HUES48 (cell line): ENCODE results near the gene SCG2.

ENCODE experiments used
- H3K27ac ChIP-seq: one replicate; pipeline ENCODE4 v1.7.0; 2013; ENCODE audit warnings: low read depth, low read length, inconsistent platforms
- H3K27me3 ChIP-seq: 2 replicates; pipeline ENCODE4 v1.6.1; 2013; ENCODE audit warnings: mild to moderate bottlenecking, low read length; ENCODE audit not compliant: control insufficient read depth, insufficient read depth
- H3K36me3 ChIP-seq: 2 replicates; pipeline ENCODE4 v1.6.1; 2013; ENCODE audit warnings: low read length; ENCODE audit not compliant: control insufficient read depth, insufficient read depth
- H3K4me1 ChIP-seq: 2 replicates; pipeline ENCODE4 v1.6.1; 2013; ENCODE audit warnings: mild to moderate bottlenecking, low read length; ENCODE audit not compliant: control insufficient read depth, insufficient read depth
- H3K4me3 ChIP-seq: 2 replicates; pipeline ENCODE4 v1.5.1; 2013; ENCODE audit warnings: mild to moderate bottlenecking, low read depth, low read length
- H3K9ac ChIP-seq: 2 replicates; pipeline ENCODE4 v1.6.1; 2013; ENCODE audit warnings: mild to moderate bottlenecking, low read depth, low read length, moderate library complexity
- H3K9me3 ChIP-seq: 2 replicates; pipeline ENCODE4 v1.6.1; 2013; ENCODE audit warnings: low read length; ENCODE audit not compliant: control insufficient read depth, insufficient read depth

SCG2 gene

GRCh38 chr2:223634238-223634637, 32.1 kb upstream of the SCG2 start:
- Histone ChIP-seq H3K9ac (no peak overlapping the region), H3K36me3 (no peaks in the 10 kb centered on the region), H3K4me3 (no peak overlapping the region), H3K27me3 (no peaks in the 10 kb centered on the region), H3K4me1 (no peaks in the 10 kb centered on the region), H3K9me3 (0 out of 2 replicates have a peak, but pooled peaks cover 3% of the 10 kb centered on the region), H3K27ac (no peak overlapping the region)

- Histone ChIP-seq H3K27me3 (peaks cover 3% of the 10 kb centered on the region; the same call in 1 of the 2 replicates), H3K4me3 (no peak overlapping the region), H3K36me3 (no peaks in the 10 kb centered on the region), H3K9ac (no peak overlapping the region), H3K9me3 (no peaks in the 10 kb centered on the region), H3K27ac (no peak overlapping the region), H3K4me1 (no peaks in the 10 kb centered on the region)
These were observed 31.5 kb upstream of the SCG2 start for GRCh38 chr2:223633656-223634055.

- no peaks in the 10 kb centered on the region for H3K9me3 ChIP-seq
- peaks cover 10% of the 10 kb centered on the region; the same call in 1 of the 2 replicates for H3K27me3 ChIP-seq
- H3K9ac ChIP-seq, result no peak overlapping the region
- no peak overlapping the region for H3K27ac ChIP-seq
- H3K36me3 ChIP-seq, result no peaks in the 10 kb centered on the region
- no peak overlapping the region for H3K4me3 ChIP-seq
- H3K4me1 ChIP-seq, result no peaks in the 10 kb centered on the region
These were observed 30.7 kb upstream of the SCG2 start for GRCh38 chr2:223632826-223633225.

GRCh38 chr2:223626716-223627115, 24.6 kb upstream of the SCG2 start:
- H3K36me3 ChIP-seq, result no peaks in the 10 kb centered on the region
- no peak overlapping the region for H3K4me3 ChIP-seq
- H3K27ac ChIP-seq, result no peak overlapping the region
- H3K9me3 ChIP-seq, result no peaks in the 10 kb centered on the region
- no peaks in the 10 kb centered on the region for H3K4me1 ChIP-seq
- H3K27me3 ChIP-seq, result peaks cover 61% of the 10 kb centered on the region
- no peak overlapping the region for H3K9ac ChIP-seq

- Histone ChIP-seq H3K9me3 (no peaks in the 10 kb centered on the region), H3K27ac (no peak overlapping the region), H3K4me1 (no peaks in the 10 kb centered on the region), H3K27me3 (peaks cover 72% of the 10 kb centered on the region), H3K36me3 (no peaks in the 10 kb centered on the region), H3K9ac (no peak overlapping the region), H3K4me3 (no peak overlapping the region)
These were observed 23.5 kb upstream of the SCG2 start for GRCh38 chr2:223625652-223626051.

GRCh38 chr2:223621901-223622300, 19.7 kb upstream of the SCG2 start:
- Histone ChIP-seq H3K4me1 (peaks cover 14% of the 10 kb centered on the region), H3K9me3 (no peaks in the 10 kb centered on the region), H3K9ac (no peak overlapping the region), H3K4me3 (no peak overlapping the region), H3K36me3 (no peaks in the 10 kb centered on the region), H3K27ac (no peak overlapping the region), H3K27me3 (peaks cover 88% of the 10 kb centered on the region)

GRCh38 chr2:223619486-223620129, 17.4 kb upstream of the SCG2 start:
- peaks cover 91% of the 10 kb centered on the region for H3K27me3 ChIP-seq
- peaks cover 14% of the 10 kb centered on the region for H3K4me1 ChIP-seq
- no peaks in the 10 kb centered on the region for H3K36me3 ChIP-seq

GRCh38 chr2:223618172-223619035, 16.2 kb upstream of the SCG2 start:
- Histone ChIP-seq H3K4me1 (peaks cover 22% of the 10 kb centered on the region), H3K27me3 (peaks cover 97% of the 10 kb centered on the region), H3K27ac (no peak overlapping the region), H3K9ac (no peak overlapping the region), H3K9me3 (no peaks in the 10 kb centered on the region), H3K4me3 (no peak overlapping the region), H3K36me3 (no peaks in the 10 kb centered on the region)

More at GRCh38 chr2:223619486-223620129, 17.4 kb upstream of the SCG2 start:
- Histone ChIP-seq H3K9ac (no peak overlapping the region), H3K9me3 (no peaks in the 10 kb centered on the region), H3K4me3 (no peak overlapping the region), H3K27ac (no peak overlapping the region)

- no peak overlapping the region for H3K4me3 ChIP-seq
- H3K4me1 ChIP-seq, result peaks cover 32% of the 10 kb centered on the region
These were observed 12.4 kb upstream of the SCG2 start for GRCh38 chr2:223614534-223614933.

GRCh38 chr2:223613017-223613950, 11.1 kb upstream of the SCG2 start:
- H3K9me3 ChIP-seq, result no peaks in the 10 kb centered on the region
- peak overlapping the region; percentile 38; the same call in 1 of the 2 replicates for H3K9ac ChIP-seq
- peaks cover 24% of the 10 kb centered on the region for H3K4me1 ChIP-seq
- H3K27me3 ChIP-seq, result peaks cover 73% of the 10 kb centered on the region
- peak overlapping the region; percentile 56 for H3K4me3 ChIP-seq
- H3K27ac ChIP-seq, result peak overlapping the region; percentile 77
- H3K36me3 ChIP-seq, result no peaks in the 10 kb centered on the region

More at GRCh38 chr2:223614534-223614933, 12.4 kb upstream of the SCG2 start:
- H3K27ac ChIP-seq, result no peak overlapping the region
- H3K9me3 ChIP-seq, result no peaks in the 10 kb centered on the region
- H3K9ac ChIP-seq, result no peak overlapping the region
- H3K36me3 ChIP-seq, result no peaks in the 10 kb centered on the region
- peaks cover 85% of the 10 kb centered on the region for H3K27me3 ChIP-seq
